HG03354 (cell line): ENCODE results near the gene PCDHGA5.
"Not testable (repeated sequence)": the region's sequence is repeated elsewhere in the genome, so short reads cannot be mapped to it uniquely, and the experiment has no call there.

Experiments
- ATAC-seq: cut with Tn5 transposase; IDR thresholded peaks from one replicate; pipeline ENCODE4 v1.9.1; 2021; ENCODE audit warnings: mild to moderate bottlenecking; ENCODE audit not compliant: unreplicated experiment, poor library complexity, severe bottlenecking

The PCDHGA5 gene

DNA sequence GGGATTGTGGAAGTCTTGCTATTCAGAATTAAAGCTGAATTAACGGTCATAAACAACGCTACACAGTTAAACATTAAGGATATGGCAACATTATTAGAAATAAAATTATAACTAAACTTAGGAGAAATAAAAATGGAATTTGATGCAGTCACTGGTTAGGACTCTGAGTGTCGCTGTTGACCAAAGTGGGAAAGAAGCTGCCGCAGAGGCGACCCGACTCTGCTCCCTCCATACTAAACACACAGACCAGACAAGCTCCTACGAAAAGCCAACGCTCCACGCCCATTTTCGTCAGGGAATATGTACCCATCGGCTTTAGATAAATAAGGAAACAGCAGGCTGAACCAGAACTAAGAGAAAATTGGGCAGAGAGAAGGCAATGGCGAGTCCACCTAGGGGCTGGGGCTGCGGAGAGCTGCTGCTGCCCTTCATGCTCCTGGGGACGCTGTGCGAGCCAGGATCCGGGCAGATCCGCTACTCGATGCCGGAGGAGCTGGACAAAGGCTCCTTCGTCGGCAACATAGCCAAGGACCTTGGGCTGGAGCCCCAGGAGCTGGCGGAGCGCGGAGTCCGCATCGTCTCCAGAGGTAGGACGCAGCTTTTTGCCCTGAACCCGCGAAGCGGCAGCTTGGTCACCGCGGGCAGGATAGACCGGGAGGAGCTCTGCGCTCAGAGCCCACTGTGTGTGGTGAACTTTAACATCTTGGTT is at the start of gene PCDHGA5:
Gene PCDHGA5, plus strand, starts transcription at position 211 of the 709 bp plus-strand sequence. Its CDS starts 169 bp downstream, at position 380.
- no peak for ATAC-seq

DNA sequence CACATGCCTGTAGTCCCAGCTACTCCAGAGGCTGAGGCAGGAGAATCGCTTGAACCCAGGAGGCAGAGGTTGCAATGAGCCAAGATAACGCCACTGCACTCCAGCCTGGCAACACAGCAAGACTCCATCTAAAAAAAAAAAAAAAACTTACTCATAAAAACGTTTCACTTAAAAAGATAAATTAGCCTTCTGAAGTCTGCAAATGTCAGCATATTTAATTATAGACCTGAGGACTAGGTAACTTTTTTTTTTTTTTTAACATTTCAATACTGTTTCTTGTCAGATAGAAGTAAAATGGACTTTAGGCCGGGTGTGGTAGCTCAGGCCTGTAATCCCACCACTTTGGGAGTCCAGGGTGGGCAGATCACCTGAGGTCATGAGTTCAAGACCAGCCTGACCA is 47.0 kb upstream of the PCDHGA5 start:
- not testable (repeated sequence) for ATAC-seq

DNA sequence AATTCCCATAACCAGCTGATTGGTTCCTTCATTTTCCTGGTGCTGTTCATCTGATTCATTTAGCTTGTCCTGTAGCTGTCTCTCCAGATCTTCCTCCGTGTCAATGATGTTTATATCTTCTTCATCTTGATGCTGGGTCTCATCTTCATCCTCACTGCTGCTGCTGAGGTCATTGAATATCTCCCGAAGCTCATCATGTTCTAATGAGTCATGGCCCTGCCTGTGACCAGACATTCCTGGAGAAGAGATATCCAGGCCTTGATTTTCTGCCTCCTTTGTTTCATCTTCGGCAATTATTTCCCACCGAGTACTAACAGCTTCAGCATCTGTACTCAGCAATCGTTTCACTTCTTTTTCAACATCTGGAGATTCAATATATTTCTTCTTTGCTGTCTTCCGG is 44.8 kb upstream of the PCDHGA5 start:
- ATAC-seq = no peak

GRCh38 chr5:141319699-141320098 is 44.3 kb upstream of the PCDHGA5 start:
- no peak for ATAC-seq

DNA sequence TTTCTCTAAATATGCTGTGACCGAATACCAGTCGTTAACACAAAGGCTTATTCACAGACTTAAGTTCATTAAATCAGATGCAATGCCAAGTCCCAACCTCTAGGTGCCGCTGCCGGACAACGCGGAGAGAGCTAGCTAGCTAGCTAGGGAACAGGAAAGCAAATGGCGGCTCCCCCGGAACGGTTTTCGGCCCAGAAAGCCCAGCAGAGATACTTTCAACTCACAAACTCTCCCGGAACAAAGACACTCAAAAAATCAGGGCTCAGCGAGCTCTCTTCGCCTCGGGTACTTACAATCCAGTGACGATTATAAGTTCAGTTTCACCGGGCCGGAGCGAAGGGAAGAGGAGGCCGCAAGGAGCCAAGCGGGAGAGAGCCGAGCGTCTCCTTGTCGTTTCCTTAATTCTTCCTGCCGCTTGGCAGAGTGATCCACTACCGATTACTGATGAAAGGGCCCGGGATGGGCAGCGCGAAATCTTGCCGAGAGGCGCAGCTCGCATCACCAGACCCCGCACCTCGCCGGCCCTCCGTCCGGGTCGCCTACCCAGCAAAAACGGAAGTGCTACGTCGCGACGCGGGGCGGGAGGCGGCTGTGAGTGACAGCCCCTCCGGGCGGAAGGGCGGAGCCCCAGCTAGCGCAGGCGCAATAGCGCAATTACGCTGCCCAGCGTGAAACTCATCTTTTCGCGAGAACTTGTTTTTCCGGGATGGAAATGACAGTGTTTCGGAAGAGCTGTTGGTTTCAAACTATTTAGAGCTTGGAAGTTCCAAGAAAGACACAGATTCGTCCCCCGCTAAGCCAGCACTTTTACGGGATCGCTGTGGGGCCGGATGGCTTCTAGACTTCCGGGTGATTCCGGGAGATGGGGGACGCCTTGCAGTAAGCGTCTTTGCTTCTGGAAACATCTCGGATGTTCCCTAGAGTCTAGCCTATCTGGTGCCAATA is 43.5 kb upstream of the PCDHGA5 start, which contains the start of gene TAF7:
Gene TAF7, minus strand, starts transcription at position 560 of the 945 bp plus-strand sequence. CDS start 740 bp downstream, outside the sequence.
- ATAC-seq = peak; percentile 96

DNA sequence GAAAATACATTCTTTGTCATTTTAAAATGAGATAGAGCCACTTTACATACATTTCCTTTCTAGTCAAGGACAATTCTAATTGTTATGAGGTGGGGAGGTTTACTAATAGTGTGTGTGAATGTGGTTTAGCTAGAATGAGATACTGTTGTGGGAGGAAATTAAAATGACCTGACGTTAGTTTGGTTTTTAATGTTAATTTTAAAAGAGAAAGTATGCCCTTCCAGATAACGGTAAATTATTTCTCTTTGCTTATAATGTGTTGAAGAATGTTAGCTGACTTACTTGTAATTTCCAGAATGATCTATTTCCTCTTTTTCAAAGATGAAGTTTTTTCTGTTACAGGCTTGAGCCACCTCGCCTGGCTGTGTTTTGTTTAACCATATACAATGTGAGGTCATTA is 41.7 kb upstream of the PCDHGA5 start:
- ATAC-seq = no peak

- peak; percentile 91 for ATAC-seq
These were observed 37.7 kb upstream of the PCDHGA5 start for GRCh38 chr5:141326088-141326854.

DNA sequence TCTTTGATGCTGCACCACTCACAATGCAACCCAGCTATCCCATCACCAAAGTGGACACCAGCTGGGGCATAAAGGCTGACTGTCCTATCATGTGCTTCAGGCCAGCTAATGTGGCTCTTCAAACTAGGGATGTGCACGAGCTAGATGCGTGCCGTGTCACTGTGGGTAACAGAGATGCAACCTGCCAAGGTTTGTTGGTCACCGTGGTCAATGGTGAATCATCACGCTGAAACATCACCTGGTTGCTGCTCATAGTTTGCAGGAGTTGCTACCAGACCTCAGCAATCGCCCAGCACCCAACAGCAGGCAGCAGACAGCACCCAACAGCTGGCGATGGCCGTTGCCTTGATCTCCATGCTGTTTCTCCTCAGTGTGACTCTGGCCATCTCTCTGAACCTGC is 35.7 kb upstream of the PCDHGA5 start:
- no peak for ATAC-seq

GRCh38 chr5:141330299-141331080 is 33.5 kb upstream of the PCDHGA5 start, which contains the start of gene PCDHGA1:
Gene PCDHGA1, plus strand, starts transcription at chr5:141330514.
- no peak for ATAC-seq

DNA sequence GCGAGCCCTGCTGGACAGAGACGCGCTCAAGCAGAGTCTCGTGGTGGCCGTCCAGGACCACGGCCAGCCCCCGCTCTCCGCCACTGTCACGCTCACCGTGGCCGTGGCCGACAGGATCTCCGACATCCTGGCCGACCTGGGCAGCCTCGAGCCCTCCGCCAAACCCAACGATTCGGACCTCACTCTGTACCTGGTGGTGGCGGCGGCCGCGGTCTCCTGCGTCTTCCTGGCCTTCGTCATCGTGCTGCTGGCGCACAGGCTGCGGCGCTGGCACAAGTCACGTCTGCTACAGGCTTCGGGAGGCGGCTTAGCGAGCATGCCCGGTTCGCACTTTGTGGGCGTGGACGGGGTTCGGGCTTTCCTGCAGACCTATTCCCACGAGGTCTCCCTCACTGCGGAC is 31.4 kb upstream of the PCDHGA5 start:
- ATAC-seq = not testable (repeated sequence)

DNA sequence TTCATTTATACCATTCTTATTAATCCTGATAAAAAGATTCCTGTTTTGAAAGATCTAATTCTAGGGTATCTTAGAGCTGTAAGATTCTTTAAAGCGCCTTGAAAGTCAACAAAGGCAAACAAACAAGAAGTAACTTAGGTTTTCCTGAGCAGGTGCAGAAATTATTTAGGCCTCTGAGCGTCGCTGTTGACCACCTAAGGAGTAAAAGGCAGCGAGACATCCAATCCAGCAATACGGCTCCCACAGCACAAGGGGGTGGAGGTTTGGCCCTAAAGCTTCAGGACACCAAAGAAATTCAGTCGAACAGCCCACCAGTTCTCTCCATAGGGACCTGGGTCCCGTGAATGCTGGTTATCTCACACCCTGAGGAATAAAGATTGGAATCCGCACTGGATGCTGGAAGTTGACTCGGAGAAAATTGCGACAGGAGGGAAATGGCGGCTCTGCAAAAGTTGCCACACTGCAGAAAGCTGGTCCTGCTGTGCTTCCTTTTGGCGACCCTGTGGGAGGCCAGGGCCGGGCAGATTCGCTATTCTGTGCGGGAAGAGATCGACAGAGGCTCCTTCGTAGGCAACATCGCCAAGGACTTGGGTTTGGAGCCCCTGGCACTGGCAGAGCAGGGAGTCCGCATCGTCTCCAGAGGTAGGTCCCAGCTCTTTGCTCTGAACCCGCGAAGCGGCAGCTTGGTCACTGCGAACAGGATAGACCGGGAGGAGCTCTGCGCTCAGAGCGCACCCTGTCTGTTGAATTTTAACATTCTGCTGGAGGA is 25.2 kb upstream of the PCDHGA5 start, which contains the start of gene PCDHGA2:
Gene PCDHGA2, plus strand, starts transcription at position 223 of the 769 bp plus-strand sequence.
- ATAC-seq = no peak

DNA sequence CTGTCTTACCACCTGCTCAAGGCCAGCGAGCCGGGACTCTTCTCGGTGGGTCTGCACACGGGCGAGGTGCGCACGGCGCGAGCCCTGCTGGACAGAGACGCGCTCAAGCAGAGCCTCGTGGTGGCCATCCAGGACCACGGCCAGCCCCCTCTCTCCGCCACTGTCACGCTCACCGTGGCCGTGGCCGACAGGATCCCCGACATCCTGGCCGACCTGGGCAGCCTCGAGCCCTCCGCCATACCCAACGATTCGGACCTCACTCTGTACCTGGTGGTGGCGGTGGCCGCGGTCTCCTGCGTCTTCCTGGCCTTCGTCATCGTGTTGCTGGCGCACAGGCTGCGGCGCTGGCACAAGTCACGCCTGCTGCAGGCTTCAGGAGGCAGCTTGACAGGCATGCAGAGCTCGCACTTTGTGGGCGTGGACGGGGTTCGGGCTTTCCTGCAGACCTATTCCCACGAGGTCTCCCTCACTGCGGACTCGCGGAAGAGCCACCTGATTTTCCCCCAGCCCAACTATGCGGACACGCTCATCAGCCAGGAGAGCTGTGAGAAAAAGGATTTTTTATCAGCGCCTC is 23.1 kb upstream of the PCDHGA5 start:
- not testable (repeated sequence) for ATAC-seq

DNA sequence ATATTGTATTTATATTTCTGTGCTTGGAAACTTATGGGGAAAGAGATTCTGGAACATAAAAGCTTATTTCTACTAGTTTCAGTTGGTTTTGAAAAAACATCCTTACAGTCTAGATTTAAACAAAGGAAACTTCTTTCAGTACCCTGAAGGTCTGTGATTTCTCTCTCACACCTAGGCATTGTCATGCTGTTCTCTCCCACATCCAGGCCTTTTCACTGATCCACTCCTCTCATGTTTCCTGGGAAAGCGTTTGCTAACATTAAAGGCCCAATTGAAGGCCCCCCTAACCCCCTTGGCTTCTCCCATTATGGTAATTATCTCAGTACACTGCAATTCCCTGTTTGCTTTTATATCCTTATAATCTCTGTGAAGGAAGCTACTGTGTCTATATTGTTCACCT is 21.2 kb upstream of the PCDHGA5 start:
- ATAC-seq = no peak

- ATAC-seq = no peak
These were observed 20.6 kb upstream of the PCDHGA5 start, which contains the start of gene PCDHGA3 for GRCh38 chr5:141343242-141343952. Gene PCDHGA3, plus strand, starts transcription at chr5:141343829. Its CDS starts 205 bp downstream, at chr5:141344034.

- no peak for ATAC-seq
These were observed 20.0 kb upstream of the PCDHGA5 start for GRCh38 chr5:141343953-141344463.

GRCh38 chr5:141345327-141345726 is 18.6 kb upstream of the PCDHGA5 start:
- ATAC-seq = no peak

- not testable (repeated sequence) for ATAC-seq
These were observed 17.9 kb upstream of the PCDHGA5 start for GRCh38 chr5:141346017-141346416.
